Osteocyte (in vitro differentiated cells): Measurements from ENCODE around the gene SPCS2. TPM values are rescaled to one million over a fixed set of nuclear protein-coding genes. Genes with fewer than 3 reads are reported as not detected.

Source experiments
- DNase-seq: peaks from one replicate; pipeline ENCODE4 v3.0.0; 2021; ENCODE audit warnings: mixed read lengths; ENCODE audit not compliant: unreplicated experiment; ENCODE audit errors: extremely low spot score
- H3K27ac Mint-ChIP-seq: one replicate; pipeline ENCODE4 v1.8.0; 2021; ENCODE audit warnings: mild to moderate bottlenecking, mixed read lengths; ENCODE audit not compliant: unreplicated experiment
- H3K27me3 Mint-ChIP-seq: one replicate; pipeline ENCODE4 v1.8.0; 2021; ENCODE audit warnings: mixed read lengths; ENCODE audit not compliant: unreplicated experiment
- H3K36me3 Mint-ChIP-seq: one replicate; pipeline ENCODE4 v1.8.0; 2021; ENCODE audit warnings: mixed read lengths; ENCODE audit not compliant: unreplicated experiment
- H3K4me1 Mint-ChIP-seq: one replicate; pipeline ENCODE4 v1.8.0; 2021; ENCODE audit warnings: mixed read lengths; ENCODE audit not compliant: unreplicated experiment
- H3K4me3 Mint-ChIP-seq: one replicate; pipeline ENCODE4 v1.8.0; 2021; ENCODE audit warnings: mild to moderate bottlenecking, moderate library complexity, mixed read lengths; ENCODE audit not compliant: unreplicated experiment
- H3K9me3 Mint-ChIP-seq: one replicate; pipeline ENCODE4 v1.8.0; 2021; ENCODE audit warnings: mixed read lengths; ENCODE audit not compliant: unreplicated experiment
- CTCF ChIP-seq: fragments of 200-600 bp; sonication (generic); IDR thresholded peaks from 2 replicates; pipeline ENCODE4 v1.5.0; 2021; ENCODE audit warnings: antibody characterized with exemption, mild to moderate bottlenecking, moderate library complexity
- total RNA-seq: library from RNA; stranded (reverse); gene quantifications from 2 replicates; pipeline ENCODE4 v1.2.1, GENCODE V29; 2021

The SPCS2 gene
- total RNA-seq, 1 donor from 2014 or later: 153 TPM

GRCh38 chr11:74990941-74991340 lies 41.9 kb downstream of the SPCS2 start:
- no peak for TF ChIP-seq CTCF
- Mint-ChIP-seq H3K4me1 (peaks cover 12% of the 10 kb centered on the region), H3K36me3 (peaks cover 3% of the 10 kb centered on the region), H3K27me3 (no peaks in the 10 kb centered on the region), H3K9me3 (no peaks in the 10 kb centered on the region), H3K27ac (no peak overlapping the region), H3K4me3 (no peak overlapping the region)
- DNase-seq: no peak

DNA sequence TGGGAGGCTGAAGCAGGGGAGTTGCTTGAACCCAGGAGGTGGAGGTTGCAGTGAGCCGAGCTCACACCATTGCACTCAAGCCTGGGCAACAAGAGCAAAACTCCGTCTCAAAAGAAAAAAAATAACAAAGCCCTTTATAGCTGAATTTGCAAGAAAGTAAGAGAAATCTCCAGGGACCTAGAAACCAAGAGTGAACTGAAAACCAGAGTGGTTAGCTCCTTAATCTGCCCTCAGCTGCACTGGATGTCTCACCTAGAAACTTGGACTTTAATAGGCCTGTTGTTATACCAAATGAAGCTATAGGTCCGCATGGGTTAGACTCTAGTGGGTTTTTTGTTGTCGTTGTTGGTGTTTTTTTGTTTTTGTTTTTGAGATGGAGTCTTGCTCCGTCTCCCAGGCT lies 43.8 kb downstream of the SPCS2 start:
- no peaks in the 10 kb centered on the region for H3K9me3 Mint-ChIP-seq
- H3K4me3 Mint-ChIP-seq: no peak overlapping the region
- H3K4me1 Mint-ChIP-seq: peaks cover 12% of the 10 kb centered on the region
- TF ChIP-seq CTCF: no peak
- H3K36me3 Mint-ChIP-seq: peaks cover 8% of the 10 kb centered on the region
- DNase-seq: no peak
- no peak overlapping the region for H3K27ac Mint-ChIP-seq
- H3K27me3 Mint-ChIP-seq: no peaks in the 10 kb centered on the region

GRCh38 chr11:75000975-75001354 lies 51.9 kb downstream of the SPCS2 start:
- no peak for DNase-seq
- Mint-ChIP-seq H3K4me3 (no peak overlapping the region), H3K9me3 (no peaks in the 10 kb centered on the region), H3K27me3 (no peaks in the 10 kb centered on the region), H3K36me3 (peaks cover 15% of the 10 kb centered on the region), H3K27ac (no peak overlapping the region), H3K4me1 (no peaks in the 10 kb centered on the region)
- TF ChIP-seq CTCF: no peak

GRCh38 chr11:75001686-75002085 lies 52.6 kb downstream of the SPCS2 start:
- Mint-ChIP-seq H3K4me1 (no peaks in the 10 kb centered on the region), H3K9me3 (no peaks in the 10 kb centered on the region), H3K36me3 (peaks cover 16% of the 10 kb centered on the region), H3K27me3 (no peaks in the 10 kb centered on the region), H3K4me3 (no peak overlapping the region), H3K27ac (no peak overlapping the region)
- no peak for DNase-seq
- TF ChIP-seq CTCF: no peak

DNA sequence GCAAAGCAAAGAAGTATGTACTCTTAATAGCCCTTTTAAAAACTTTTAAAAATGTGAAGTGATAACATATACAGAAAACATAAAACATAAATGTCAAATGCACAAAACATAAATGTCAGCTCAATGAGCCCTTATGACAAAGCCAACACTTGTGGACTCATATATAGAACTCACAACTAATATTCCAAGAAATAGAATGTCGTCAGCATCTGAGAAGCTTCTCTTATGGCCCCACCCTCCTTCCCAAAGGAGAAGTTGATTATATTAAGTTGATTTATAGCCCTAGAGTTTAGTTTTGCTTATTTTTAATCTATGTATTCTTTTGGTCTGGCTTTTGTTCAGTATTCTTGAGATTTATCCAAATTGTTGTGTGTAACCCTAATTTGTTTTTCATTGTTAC lies 53.5 kb downstream of the SPCS2 start:
- no peak for TF ChIP-seq CTCF
- no peak overlapping the region for H3K27ac Mint-ChIP-seq
- H3K4me3 Mint-ChIP-seq: no peak overlapping the region
- no peaks in the 10 kb centered on the region for H3K27me3 Mint-ChIP-seq
- H3K36me3 Mint-ChIP-seq: peaks cover 22% of the 10 kb centered on the region
- DNase-seq: no peak
- H3K4me1 Mint-ChIP-seq: no peaks in the 10 kb centered on the region
- H3K9me3 Mint-ChIP-seq: no peaks in the 10 kb centered on the region
